Measurements from ENCODE around the gene KCNJ2. TPM values are rescaled to one million over a fixed set of nuclear protein-coding genes. Genes with fewer than 3 reads are reported as not detected.

The KCNJ2 gene
- total RNA-seq, 1 donor = 12.7 TPM

DNA sequence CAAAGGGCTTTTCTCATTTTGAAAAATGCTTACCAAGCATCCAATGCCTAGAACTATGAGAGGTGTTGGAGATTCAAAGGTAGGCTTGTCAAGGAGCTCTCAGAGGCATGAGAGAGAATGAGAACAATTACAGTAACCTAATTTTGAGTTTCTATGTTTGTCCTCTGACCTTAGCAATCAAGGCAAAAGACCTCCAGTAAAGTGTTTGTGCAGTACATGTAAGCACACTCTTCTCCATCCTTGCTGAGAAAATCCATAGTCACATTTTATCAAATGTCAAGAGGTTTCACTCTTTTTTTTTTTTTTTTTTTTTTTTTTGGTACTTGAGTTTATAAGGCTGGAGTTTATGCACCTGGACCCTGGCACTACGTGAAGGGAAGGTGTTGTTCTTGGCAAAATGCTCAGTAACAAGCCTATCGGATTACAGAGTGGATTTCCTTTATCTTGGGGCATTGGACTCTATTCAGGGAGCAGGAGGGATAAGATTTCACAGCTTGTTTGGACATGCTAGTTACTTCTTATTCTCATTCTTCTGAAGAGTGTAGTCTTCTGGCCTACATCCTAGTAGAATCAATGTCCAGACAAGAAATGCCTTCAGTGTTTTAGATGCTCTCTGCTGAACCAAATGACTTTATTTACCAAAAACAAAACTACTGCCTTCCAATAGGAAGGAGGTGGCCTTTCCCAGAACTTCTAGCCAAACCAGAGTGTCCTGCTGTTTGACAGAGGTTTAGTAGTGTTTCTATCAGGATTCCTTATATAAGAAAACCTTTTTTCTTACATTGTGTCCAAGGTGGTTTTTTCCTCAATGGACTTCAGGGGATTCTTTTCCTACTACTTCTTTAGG is 21.9 kb downstream of the KCNJ2 start:
- TF ChIP-seq, protein P1, sequence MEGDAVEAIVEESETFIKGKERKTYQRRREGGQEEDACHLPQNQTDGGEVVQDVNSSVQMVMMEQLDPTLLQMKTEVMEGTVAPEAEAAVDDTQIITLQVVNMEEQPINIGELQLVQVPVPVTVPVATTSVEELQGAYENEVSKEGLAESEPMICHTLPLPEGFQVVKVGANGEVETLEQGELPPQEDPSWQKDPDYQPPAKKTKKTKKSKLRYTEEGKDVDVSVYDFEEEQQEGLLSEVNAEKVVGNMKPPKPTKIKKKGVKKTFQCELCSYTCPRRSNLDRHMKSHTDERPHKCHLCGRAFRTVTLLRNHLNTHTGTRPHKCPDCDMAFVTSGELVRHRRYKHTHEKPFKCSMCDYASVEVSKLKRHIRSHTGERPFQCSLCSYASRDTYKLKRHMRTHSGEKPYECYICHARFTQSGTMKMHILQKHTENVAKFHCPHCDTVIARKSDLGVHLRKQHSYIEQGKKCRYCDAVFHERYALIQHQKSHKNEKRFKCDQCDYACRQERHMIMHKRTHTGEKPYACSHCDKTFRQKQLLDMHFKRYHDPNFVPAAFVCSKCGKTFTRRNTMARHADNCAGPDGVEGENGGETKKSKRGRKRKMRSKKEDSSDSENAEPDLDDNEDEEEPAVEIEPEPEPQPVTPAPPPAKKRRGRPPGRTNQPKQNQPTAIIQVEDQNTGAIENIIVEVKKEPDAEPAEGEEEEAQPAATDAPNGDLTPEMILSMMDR (IDR thresholded peaks at IDR 0.05; ENCODE audit: insufficient read depth, low read length) = no peak
- peak; percentile 3 for DNase-seq (ENCODE audit: low read depth)
- H3K4me3 ChIP-seq (ENCODE audit: low read depth, low read length) = no peak overlapping the region

DNA sequence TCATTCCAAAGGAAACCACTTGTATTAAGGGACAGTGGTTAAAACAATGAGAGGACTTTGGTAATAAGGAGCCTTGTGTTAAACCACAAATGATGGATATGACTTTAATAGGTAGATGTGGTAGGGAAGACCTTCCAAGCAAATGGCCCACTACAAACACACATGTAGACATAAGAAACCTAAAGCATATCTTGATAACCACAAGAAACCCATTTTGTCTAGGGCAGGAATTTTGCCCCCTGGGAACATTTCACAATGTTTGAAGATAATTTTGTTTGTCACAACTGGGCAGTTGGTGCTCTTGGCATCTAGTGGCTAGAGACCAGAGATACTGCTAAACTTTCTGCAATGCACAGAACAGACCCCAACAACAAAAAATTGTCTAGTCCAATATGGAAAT is 25.8 kb downstream of the KCNJ2 start:
- DNase-seq (ENCODE audit: low read depth) = no peak
- TF ChIP-seq, protein P1 (IDR thresholded peaks at IDR 0.05; ENCODE audit: insufficient read depth, low read length) = no peak
- no peak overlapping the region for H3K4me3 ChIP-seq (ENCODE audit: low read depth, low read length)

DNA sequence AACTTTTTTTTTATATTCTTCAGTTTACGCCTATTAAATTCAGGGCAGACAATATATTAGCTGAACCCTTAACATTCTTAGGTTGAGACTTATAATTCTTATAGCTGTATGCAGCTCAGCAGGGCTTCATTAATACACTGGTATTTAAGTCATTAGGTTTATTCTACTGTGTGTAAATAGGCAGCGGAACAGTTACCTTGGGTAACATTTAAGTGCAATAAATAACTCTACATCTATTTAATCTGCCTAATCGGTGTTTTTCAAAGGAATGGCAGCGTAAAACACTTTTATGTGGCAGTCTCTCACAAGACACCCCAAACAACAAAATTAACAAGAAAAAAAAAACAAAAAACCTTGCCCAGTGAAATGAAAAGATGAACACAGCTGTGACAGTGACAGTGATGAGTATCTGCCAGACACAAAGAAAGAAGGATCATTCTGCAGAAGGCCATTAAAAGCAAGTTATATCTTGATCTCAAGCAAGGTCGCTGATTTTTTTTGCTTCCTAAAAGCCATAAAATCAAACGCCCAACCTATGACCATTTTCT is 32.6 kb downstream of the KCNJ2 start:
- H3K4me3 ChIP-seq (ENCODE audit: low read depth, low read length) = no peak overlapping the region
- TF ChIP-seq, protein P1 (IDR thresholded peaks at IDR 0.05; ENCODE audit: insufficient read depth, low read length) = no peak
- DNase-seq (ENCODE audit: low read depth) = no peak

DNA sequence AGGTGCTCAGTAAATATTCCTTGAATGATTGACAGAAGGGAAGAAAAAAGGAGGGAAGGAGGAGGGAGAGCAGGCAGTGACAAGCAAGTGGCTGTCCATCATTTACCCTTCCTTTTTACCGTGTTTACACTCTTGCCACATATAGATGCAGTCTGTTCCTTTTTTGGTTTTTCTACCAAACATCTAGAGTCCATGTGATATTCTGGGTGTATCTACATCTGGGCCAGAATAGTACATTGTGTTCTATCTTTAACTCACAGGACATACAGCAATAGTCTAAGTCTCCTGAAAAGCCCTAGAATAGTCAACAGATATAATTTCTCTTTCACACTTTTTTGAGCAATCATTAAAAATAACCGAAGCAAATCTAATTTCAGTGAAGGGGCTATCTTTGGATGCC is 33.5 kb downstream of the KCNJ2 start:
- no peak overlapping the region for H3K4me3 ChIP-seq (ENCODE audit: low read depth, low read length)
- TF ChIP-seq, protein P1 (IDR thresholded peaks at IDR 0.05; ENCODE audit: insufficient read depth, low read length) = no peak
- DNase-seq (ENCODE audit: low read depth) = no peak

DNA sequence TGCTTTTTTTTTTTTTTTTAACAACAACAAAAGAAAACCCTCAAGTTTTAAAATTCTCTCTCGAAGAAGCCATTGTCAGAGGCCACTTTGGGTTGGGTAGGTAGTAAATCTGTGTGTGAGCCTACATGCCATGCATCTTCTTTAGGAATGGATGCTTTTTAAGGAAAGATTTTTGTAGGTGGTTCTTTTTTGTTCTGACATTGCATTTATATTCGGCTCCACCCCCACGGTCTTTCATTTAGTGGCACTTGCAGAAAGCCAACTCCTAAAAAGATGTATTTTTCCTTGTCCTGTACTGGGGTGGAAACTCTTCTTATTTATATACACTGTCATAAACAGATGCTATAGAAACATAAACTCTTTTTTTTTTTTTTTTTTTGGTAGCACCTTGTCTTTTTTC is 35.1 kb downstream of the KCNJ2 start:
- H3K4me3 ChIP-seq (ENCODE audit: low read depth, low read length) = no peak overlapping the region
- TF ChIP-seq, protein P1 (IDR thresholded peaks at IDR 0.05; ENCODE audit: insufficient read depth, low read length) = no peak
- DNase-seq (ENCODE audit: low read depth) = no peak

DNA sequence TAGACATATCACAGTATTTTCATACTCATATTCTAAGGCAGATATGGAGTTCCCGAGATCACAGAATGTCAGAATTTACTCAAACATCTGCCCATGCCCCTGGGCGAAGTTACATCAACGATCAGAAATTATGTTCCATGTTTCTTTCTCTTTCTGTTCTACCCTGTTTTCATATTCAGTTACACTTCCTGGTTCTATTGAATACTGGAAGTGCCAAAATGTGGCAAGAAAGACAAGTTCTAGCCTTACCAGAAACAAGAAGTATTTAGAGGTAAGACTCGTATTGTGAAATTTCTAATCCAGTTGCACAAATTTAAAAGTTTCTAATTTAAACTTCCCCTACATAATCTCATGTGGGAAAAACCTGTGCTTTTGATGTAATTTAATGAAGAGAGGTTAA is 36.1 kb downstream of the KCNJ2 start:
- no peak for DNase-seq (ENCODE audit: low read depth)
- TF ChIP-seq, protein P1 (IDR thresholded peaks at IDR 0.05; ENCODE audit: insufficient read depth, low read length) = no peak
- H3K4me3 ChIP-seq (ENCODE audit: low read depth, low read length) = no peak overlapping the region
